HFF-Myc (cell line): Measurements from ENCODE around the gene MED15.

Experiments used
- DNase-seq: peaks from one replicate; pipeline ENCODE4 v3.0.0-alpha.2; 2011; ENCODE audit warnings: low read depth; ENCODE audit errors: extremely low read depth
- H3K4me3 ChIP-seq: replicated peaks from 2 replicates; pipeline ENCODE4 v1.5.1; 2011; ENCODE audit warnings: low read depth, mild to moderate bottlenecking, control low read depth, low read length
- CTCF ChIP-seq: IDR thresholded peaks from 2 replicates; pipeline ENCODE4 v1.5.1; 2012; ENCODE audit warnings: mild to moderate bottlenecking, low read depth, low read length, control low read depth; ENCODE audit errors: missing control alignments

MED15 gene

GRCh38 chr22:20563941-20564371 is 56.5 kb downstream of the MED15 start:
- no peak for TF ChIP-seq CTCF
- DNase-seq, result no peak
- H3K4me3 ChIP-seq, result no peak overlapping the region

- no peak overlapping the region for H3K4me3 ChIP-seq
- DNase-seq, result no peak
- TF ChIP-seq CTCF, result no peak
These were observed 57.8 kb downstream of the MED15 start for GRCh38 chr22:20565079-20565734.

DNA sequence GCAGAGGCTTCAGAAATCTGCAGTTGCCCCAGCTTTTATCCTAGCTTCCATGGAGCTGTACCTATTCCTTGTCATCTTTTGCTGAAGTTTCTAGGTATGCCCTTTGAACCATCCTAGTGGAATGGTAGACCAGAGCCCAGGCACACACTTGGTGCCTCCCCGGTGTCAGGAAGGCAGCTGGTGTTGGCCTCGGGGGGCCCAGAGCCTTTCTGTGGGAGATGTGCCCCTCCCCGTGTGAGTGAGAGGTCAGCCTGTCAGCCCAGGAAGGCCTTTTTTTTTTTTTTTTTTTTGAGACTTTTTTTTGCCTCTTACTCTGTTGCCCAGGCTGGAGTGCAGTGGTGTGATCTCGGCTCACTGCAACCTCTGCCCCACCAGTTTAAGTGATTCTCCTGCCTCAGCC is 58.4 kb downstream of the MED15 start:
- TF ChIP-seq CTCF, result no peak
- DNase-seq, result no peak
- no peak overlapping the region for H3K4me3 ChIP-seq

- DNase-seq, result no peak
- no peak overlapping the region for H3K4me3 ChIP-seq
- TF ChIP-seq CTCF, result no peak
These were observed 59.2 kb downstream of the MED15 start for GRCh38 chr22:20566420-20567260.

DNA sequence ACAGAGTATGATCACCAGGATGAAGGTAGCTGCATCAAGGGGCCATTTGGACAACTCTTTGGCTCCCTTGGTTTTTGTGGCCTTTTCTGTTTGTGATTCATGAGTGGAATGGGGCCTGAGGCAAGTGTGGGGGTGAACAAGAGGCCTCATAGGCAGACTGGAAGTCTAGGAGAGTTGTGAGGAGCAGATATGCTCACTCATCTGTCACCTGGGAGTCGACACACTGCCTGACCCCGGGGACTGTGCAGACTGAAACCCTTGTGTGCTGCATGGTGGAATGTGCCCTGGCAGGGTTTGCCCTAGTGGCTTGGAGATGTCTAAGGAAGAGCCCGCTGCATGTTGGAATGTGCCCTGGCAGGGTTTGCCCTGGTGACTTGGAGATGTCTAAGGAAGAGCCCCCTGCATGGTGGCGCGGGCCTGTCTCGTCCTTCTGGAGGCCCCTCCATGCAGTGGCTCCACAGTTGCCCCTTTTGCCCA is 60.0 kb downstream of the MED15 start:
- no peak overlapping the region for H3K4me3 ChIP-seq
- TF ChIP-seq CTCF, result no peak
- no peak for DNase-seq

- TF ChIP-seq CTCF, result peak; percentile 70
- DNase-seq, result no peak
- H3K4me3 ChIP-seq, result no peak overlapping the region
These were observed 60.6 kb downstream of the MED15 start for GRCh38 chr22:20567993-20568417.
